Stimulated activated CD8-positive, alpha-beta memory T cell treated with anti-CD3 and anti-CD28 coated beads, Interleukin-12 subunit alpha, Interleukin-12 subunit beta, amount 100 ng/mL, for 24 hours (primary cell): ENCODE measurements around the gene NTN3.

ENCODE experiments used
- DNase-seq: peaks from one replicate; pipeline ENCODE4 v3.0.0-alpha.2; 2020; ENCODE audit errors: extremely low read depth

Gene NTN3

GRCh38 chr16:2497116-2497630 is 26.1 kb downstream of the NTN3 start:
- no peak for DNase-seq

GRCh38 chr16:2497695-2498484 is 26.8 kb downstream of the NTN3 start:
- DNase-seq: no peak

GRCh38 chr16:2498531-2499253 is 27.6 kb downstream of the NTN3 start:
- DNase-seq: no peak

- DNase-seq: no peak
Observed at GRCh38 chr16:2499454-2499853, 28.4 kb downstream of the NTN3 start.

GRCh38 chr16:2499890-2500429 is 28.9 kb downstream of the NTN3 start:
- DNase-seq: no peak

GRCh38 chr16:2500430-2500917 is 29.4 kb downstream of the NTN3 start:
- no peak for DNase-seq

GRCh38 chr16:2500918-2501750 is 30.0 kb downstream of the NTN3 start:
- DNase-seq: no peak

- no peak for DNase-seq
Observed at GRCh38 chr16:2501946-2502895, 31.1 kb downstream of the NTN3 start.

GRCh38 chr16:2505695-2506094 is 34.6 kb downstream of the NTN3 start:
- no peak for DNase-seq

- DNase-seq: no peak
Observed at GRCh38 chr16:2507052-2507659, 36.1 kb downstream of the NTN3 start.

- DNase-seq: no peak
Observed at GRCh38 chr16:2507665-2508064, 36.6 kb downstream of the NTN3 start.

- DNase-seq: no peak
Observed at GRCh38 chr16:2508722-2509400, 37.8 kb downstream of the NTN3 start.

- no peak for DNase-seq
Observed at GRCh38 chr16:2511128-2511800, 40.2 kb downstream of the NTN3 start.

- DNase-seq: no peak
Observed at GRCh38 chr16:2511996-2512734, 41.1 kb downstream of the NTN3 start.

- DNase-seq: no peak
Observed at GRCh38 chr16:2512735-2513404, 41.8 kb downstream of the NTN3 start.

- peak; percentile 70 for DNase-seq
Observed at GRCh38 chr16:2513405-2514332, 42.6 kb downstream of the NTN3 start, which contains the start of gene ATP6V0C. Gene ATP6V0C (plus strand): TSS chr16:2513952. CDS start chr16:2514104, 152 bp downstream.
